Effector CD4-positive, alpha-beta T cell (primary cell): ENCODE data around the gene SFXN2.
"Not testable (repeated sequence)": the region's sequence is repeated elsewhere in the genome, so short reads cannot be mapped to it uniquely, and the experiment has no call there.

Experiments
- DNase-seq: peaks from one replicate; pipeline ENCODE4 v3.0.0-alpha.2; 2020
- total RNA-seq: gene quantifications from one replicate; lab custom pipeline; 2026; lab: John Stamatoyannopoulos, UW

SFXN2 gene, protein sequence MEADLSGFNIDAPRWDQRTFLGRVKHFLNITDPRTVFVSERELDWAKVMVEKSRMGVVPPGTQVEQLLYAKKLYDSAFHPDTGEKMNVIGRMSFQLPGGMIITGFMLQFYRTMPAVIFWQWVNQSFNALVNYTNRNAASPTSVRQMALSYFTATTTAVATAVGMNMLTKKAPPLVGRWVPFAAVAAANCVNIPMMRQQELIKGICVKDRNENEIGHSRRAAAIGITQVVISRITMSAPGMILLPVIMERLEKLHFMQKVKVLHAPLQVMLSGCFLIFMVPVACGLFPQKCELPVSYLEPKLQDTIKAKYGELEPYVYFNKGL
- 17.4 reads per million, percentile 44 among the genes with 10 or more reads in this experiment for total RNA-seq

DNA sequence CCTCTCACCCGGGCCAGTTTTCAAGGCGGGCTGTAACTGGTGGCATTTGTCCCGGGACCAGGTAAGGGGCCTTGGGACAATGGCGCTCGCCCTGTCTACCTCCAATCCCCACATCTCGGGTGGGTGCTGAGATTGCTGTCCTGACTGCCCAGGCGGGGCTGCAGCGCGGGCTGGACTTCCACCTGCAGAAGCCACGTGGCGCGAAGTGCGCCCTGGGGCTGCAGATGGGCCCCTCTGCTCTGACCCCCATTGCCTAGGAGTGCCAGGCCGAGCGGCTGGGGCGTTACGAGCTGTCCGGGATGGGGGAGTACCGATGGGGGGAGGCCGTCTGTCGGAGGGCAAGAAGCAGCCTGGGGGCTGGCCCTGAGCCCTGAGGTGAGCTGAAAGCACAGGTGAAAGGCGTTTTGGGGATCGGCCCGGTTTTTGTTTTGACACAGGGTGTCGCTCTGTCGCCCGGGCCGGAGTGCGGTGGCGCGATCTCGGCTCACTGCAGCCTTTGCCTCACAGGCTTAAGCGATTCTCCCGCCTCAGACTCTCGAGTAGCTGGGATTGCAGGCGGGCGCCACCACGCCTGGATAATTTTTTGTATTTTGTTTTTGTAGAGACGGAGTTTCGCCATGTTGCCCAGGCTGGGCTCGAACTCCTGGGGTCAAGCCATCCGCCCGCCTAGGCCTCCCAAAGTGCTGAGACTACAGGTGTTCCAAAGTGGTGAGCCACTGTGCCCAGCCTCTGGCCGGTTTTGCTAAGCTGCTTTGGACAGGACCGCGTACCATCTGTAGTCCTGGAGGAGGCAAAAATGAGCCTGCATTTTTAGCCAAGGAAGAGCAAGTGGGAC is at the start of gene SFXN2:
Gene SFXN2, plus strand, starts transcription at position 16 of the 835 bp plus-strand sequence. CDS start 12,001 bp downstream, outside the sequence.
- peak; percentile 40 for DNase-seq

DNA sequence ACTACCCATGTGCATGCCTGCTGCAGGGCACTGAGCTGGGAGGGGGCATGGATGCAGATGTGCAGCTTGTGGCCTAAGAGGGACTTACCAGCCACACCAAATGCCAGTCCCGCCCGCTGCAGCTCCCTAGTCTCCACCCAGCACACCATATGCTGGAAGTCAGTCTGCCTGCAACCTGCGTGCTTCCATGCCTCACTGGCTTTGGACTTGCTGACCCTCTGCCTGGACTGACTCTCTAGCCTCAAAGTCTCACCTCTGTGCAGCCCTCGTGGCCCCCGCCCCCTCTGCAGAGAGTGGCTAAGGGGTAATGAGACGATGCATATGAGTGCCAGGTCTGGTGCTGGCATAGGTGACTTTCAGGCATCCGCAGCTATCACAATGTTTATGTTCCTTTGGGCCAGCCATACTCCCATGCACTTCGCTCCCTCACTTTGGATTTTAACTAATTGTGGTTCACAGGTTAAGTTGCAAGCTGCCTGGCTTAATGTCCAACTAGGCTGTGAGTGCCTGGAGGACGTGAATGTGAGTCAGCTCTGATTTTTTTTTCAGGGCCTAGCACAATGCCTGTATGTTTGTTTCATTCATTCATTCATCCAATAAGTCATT is 48.4 kb upstream of the SFXN2 start:
- no peak for DNase-seq

DNA sequence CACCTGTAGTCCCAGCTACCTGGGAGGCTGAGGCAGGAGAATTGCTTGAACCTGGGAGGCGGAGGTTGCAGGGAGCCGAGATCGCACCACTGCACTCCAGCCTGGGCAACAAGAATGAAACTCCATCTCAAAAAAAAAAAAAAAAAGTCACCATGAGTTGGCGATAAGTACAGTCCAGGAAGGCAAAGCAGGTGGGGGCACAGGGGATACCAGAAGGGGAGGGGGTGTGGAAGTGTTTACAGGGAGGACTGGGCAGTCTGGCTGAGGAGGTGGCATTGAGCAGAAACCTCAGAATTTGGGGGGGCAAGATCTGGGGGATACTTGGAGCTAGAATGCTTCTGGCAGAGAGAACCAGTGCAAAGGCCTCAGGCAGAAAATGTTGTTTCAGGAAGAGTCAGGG is 47.0 kb upstream of the SFXN2 start:
- DNase-seq, result not testable (repeated sequence)

DNA sequence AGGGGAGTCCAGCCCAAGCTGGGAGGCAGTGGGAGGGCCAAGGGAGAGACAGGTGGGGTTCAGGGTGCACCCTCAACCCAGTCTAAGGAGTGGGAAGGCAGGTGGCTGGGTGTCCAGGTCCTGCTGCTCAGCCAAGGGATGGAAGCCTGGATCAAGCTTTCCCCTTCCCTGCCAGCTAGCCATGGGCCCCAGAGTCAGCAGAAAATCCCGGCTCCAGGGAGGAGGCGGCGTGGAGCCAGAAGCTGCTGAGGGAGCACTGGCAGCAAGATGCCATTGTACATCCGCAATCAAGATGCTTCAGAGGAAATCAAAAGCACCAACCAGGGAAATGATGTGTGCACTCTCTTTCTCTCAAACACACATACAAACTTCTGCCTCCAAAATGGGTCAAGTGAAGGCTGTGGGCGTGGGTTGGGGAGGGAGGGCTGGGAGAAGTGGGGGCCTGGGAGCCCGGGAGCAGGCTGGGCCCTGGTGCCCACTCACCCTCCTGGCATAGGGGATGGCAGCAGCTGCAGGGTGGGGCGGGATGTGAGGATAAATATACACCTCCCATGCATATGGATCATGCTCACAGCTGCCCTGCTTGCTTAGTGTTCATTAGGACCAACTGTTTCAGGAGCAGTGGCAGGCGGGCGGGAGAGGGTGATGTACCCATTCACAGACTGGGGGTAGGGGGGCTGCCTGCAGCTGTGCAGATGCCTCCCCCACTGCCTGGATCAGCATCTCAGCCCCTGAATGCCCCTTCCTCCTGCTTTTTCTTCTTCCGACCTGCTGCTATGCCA is 45.9 kb upstream of the SFXN2 start:
- no peak for DNase-seq

DNA sequence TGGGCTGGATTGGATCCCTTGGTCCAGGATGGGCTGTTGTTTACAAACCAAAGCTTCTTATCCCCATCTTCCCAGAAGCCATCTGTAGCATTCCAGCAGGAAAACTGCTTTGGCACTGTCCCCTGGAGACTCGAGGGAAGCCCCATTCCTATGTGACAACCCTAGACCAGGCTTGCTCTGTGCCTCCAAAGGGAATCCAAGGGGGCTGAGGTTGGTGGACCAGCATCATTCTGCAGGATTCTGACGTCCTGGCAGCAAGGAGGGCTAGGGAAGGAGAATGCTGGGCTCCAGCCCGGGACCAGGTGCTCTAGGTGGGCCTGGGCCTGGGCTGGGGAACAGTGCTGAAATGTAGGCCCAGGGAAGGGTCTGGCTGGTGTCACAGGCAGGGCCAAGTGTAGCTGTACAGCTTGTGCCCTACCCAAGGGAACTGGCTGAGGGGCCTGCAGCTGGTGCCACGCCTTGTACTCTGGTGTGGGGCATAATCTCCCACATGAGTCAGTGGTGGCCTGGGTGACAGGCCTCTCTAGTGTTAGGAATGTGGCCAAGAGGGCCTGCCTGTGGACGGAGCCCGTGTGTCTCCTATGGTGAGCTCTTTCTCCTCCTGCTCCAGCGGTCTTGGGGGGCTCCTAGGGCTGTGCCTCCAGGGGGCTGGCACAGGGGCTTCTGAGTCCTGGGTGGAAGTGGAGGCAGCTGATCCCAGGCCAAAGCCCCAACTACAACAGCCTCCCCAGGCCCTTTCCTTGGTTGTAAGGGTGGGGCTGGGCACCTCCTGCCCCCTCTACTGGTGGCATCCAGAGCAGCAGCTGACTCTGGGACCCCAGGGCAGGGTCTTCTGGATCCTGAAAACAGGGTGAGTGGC is 45.0 kb upstream of the SFXN2 start:
- no peak for DNase-seq

DNA sequence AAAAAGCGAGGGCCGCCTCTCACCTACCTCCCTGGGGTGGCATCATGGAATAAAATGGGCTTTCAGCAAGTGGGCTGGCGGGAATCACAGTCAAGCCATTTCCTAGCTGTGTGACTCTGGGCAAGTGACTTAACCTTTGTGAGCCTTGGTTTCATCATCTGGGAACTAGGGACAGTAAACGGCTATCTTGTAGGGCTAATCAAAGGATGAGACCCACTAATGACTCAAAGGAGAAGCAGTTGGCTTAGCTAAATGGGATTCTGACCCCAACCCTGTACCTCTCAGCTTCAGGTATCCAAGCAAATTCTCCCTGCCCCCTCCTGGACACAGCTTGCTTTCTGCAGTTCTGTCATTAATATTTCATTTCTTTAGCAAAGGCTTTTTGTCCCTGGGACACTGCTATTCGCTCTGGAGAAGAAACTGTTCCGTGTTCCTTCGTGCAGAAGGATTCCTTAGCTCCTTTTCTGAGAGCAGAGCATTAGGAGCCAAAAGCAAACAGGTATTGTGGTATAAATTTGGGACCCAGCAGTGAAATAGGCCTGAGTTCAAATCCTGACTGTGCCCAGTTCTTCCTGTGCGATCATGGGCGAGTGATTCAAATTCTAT is 44.3 kb upstream of the SFXN2 start:
- no peak for DNase-seq

DNA sequence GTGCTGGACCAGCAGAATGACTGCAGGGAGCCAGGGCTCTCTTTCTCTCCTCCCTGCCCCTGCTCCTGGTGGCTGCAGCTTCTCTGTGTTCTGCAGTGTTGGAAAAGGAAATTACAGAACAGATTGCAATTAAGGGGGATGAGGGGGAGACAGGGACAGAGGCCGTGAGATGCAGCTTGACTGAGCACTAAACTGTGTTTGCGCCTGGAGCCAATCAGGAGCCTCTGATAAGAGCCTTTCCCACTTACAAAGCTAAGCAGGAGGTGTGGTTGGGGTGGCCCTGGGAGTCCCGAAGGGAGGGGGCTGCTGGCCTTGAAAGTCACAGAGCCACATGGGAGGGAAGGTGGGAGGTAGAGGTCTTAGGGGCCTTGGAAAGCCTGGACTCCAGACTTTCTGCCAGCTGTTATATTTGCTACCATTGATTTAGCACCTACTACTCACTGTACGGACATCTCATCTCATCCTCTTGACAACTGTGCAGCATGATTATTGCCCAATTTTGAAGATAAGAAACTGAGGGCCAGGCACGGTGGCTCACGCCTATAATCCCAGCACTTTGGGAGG is 43.5 kb upstream of the SFXN2 start:
- DNase-seq, result no peak

DNA sequence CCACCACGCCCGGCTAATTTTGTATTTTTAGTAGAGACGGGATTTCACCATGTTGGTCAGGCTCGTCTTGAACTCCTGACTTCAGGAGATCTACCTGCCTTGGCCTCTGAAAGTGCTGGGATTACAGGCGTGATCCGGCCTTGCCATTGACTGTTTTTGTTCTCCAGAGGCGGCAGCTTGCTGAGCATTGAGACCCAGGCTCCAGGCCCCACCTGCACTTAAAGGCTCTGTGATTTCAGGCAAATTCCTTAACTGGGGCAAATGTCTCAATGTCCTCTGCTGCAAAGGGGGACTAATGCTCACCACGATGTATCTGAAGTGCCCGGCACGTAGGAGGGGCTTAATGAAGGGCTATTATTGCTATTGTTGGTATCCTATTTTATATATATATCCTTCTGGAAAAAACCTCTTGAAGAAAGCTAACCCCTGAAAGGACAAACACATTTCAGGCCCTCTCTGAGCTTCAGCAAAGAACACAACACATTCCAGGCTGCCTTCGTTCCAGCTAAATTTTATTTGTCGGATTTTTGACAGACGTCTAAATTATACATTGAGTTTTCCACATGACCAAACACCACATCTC is 41.1 kb upstream of the SFXN2 start:
- no peak for DNase-seq

DNA sequence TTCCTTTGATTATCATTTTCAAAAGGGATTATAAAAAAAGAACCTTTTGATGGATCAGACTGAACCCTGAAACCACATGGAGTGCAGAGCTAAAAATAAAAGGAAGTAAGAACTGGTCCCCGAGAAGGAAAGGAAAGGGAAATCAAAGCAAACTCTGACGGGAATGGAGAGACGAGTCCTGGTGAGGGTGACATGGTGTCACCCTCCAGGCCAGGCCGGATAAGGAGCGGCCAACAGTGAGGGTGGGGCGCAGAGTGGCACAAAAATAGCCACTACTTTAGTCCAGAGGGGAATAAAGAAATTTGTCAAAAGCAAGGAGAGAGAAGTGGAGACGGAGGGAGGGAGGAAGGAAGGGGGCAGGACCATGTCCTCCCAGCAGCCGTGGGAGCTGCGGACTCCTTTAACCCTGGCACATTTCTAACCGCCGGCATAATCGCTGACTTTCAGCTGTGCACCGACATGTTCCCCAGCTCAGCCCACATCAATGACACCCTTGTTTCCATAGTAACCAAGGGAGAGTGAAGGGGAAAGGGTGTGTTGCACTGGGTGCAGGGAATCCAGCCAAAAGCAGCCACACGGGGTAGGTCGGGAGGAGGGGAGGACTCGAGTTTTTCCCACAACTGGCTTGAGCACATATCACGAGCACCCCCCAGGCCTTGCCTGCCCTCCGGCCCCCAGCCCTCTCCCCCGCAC is 40.5 kb upstream of the SFXN2 start:
- DNase-seq, result peak; percentile 69

DNA sequence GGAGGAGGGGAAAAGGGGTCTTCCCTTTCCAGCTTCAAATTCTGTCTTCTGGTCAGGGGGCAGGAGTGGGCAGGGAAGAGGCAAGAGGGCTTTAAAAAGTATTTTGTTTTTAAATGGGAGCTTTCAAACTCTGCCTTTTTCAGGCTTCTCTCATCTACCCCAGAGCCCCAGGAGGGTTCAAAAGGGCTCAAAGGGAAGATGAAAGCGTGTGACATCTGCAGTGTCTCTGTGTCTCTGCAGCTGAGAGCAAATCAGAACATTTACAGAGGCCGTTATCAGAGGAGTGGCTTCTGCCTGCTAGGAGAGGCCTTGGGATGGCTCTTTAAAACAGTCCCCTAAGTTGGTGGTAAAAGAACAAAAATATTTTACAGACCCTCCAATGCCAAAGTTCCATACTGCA is 39.9 kb upstream of the SFXN2 start:
- DNase-seq, result no peak

DNA sequence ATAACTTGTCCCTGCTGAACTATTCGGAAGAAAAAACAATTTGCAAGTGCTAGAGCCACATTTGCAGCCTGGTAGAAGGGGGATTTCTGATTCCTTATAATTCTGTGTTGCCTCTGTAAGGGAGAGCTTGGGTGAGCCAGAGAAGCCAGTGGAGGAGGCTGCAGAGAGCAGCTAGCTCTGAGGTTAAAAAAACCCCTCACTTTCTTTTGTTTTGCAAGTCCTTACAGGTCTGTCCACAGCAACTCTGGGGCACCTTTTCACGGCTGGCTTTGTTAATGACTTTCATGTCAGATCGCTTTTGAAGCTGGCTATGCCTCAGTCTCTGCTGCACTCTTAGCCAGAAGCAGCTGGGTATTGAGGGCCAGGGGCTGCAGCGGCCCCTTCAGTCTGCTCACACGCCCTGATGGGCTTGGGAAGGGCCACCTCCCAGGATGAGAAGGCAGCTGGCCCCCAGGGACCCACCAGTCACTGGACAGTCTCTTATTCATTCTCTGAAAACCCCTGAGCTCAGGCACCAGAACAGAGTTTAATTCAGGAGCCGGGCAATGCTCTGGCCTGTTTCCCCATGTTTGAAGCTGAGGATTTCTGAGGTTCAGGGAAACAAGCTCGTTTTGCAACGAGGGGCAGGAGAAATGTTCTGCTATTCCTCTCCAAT is 39.3 kb upstream of the SFXN2 start:
- DNase-seq, result no peak

DNA sequence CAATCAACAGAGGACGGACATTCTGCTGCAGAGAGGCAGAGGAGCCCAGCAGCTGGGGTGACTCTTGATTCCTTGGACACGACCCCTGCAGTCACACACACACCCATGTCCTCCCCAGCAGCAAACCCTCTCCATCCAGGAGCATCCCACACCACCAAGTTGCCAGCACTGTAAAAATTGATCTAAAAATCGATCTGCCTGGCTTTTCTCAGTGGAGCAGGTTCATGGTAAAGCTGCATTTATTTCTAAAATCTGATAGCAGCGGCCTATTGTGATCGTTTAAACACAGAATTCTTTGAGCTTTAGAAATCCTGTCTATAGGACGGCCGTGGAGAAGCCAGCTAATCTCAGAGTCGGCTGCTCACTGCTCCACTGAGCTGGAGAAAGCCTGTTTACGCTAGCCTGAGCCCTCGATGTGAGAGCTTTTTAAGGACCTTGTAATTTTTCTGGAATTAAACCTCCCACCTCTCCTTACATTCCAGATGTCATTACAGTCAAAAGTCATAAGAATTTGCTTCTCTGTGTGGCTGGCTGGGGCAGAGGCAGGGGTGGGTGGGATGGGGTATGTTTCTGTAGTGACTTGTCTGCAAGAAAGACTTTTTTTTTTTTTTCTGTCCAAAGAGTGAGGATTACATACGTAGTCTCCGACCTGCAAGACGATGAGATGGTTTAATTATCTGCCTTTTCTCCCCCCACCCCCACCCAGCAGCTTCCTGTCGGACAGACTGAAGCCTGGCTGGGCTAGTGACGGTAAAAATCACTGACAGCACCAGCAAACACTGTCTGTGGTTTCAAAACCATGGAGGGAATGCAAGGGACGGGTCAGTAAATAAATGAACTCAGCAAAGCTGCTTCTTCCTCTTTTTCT is 38.5 kb upstream of the SFXN2 start:
- DNase-seq, result no peak

DNA sequence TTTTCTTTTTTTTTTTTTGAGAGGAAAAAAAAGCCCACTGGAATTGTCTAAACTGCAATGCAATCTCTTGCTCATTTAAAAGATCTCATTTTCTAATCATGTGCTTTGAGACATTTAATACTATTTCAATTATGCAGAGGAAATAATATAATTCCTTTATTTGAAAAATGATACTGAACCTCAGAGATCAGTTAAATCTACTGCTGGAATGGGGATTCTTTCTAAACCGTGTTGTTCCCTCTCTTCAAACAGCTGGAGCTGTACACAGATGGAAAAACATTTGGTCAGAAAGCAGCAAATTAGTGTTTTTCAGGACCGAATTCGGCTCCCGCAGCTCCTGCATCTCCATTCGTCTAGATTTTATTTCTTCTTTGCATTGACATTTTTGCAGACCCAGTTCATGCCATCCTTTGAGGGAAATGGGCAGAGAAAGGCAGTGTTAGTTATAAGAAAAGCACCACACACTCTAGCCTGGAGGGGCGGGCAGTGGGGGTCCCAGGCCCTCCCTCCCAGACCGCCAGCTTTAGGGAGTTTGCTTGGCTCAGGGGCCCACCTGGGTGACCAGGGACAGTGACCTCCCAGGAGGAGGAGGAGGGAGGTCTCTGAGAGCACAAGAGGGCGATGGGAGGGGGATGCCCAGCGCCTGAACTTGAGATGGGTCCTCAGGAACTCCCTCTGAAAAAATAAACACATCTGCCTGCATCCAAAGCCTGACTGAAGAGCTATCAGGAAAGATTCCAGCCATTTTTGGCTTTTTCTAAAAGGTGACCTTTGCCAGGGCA is 37.7 kb upstream of the SFXN2 start:
- no peak for DNase-seq

DNA sequence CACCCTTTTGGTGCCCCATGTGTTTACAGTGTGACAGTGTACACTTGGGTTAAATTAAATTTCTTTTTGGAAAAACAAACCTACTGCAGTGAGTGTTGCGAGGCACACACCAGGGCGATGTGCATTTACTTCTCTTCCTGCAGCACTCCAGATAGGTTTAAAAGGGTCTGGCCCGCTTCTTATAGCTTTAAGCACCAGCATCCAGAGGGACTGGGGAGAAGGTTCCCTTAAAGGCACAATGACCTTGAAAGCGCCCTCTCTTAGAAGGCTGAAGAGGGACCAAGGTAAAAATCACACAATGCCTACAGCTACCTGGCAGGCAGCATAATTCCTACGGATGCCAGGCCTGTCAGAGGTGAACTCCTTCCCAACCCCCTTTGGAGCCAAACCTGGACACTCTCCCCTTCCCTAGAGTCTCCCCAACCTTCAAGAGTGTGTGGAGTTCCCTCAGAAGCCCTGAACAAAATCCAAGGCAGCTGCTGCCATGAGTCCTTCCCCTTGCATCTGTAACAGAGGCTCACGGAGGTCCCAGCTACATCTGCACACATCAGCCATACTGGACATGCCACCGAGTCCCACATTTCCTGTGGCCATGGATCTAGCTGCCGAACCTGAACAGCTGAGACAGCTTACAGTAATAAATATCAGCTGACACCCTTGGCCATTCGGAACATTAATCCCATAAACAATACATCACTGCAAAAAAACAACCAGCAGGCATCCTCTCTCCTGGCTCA is 36.9 kb upstream of the SFXN2 start:
- no peak for DNase-seq

DNA sequence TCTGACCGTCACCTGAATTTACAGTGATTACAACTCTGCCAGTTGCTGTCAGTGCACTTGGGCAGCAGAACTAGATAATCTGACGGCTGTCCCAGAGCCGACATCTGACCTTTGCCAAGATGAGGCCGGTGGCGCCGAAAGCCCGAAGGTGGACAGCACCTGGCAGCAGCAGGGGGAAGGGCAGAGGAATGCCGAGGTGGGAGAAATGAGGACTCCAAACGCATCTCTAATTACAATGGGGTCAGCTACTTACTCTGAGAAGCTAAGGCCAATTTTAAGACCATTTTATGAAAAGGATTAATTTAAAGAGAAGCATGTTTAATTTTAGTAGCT is 36.4 kb upstream of the SFXN2 start:
- DNase-seq, result no peak

DNA sequence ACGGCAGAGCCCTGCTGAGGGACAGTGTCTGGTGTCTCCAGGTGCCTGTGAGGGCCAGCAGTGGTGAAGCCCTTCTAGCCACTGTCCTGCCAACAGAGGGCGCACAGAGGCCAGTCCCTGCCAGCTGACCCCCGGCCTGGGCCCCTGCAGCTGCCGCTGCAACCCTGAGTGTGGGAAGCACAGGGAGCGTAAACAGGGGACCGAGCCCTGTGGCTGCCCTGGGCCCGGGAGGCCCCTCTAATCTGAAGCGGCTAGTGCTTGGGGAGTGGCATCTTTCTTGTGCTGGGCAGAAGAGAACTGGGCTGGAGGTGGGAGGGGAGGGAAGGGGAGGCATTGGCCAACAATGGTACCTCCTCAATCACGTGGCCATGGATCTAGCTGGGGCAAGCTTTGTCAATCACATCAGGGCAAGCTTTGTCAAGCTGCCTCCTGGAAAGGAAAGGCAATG is 35.6 kb upstream of the SFXN2 start:
- DNase-seq, result no peak

DNA sequence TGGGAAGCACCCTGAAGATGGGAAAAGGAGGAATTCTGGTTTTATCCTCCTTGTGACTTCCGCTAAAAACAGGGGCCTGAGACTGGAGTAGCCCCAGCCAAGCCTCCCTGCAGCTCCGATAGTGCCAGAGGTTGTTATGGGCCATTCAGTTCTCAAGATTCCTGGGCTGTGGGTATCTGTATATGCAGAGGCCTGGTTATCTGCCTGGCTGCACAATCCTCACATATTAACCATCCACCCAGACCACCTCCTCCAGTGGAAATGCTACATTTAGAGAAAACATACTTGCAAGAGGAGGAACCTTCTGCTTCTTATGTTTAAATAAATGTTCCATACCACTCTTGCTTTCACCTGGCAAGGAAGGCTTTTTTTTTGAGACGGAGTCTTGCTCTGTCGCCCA is 34.8 kb upstream of the SFXN2 start:
- no peak for DNase-seq
